SK-N-SH (cell line): ENCODE data around the gene PPP1R14B.

Source experiments
- CTCF ChIP-seq: fragments of 200-600 bp; sonication (generic); IDR thresholded peaks from 2 replicates; pipeline ENCODE4 v1.6.1; 2017; ENCODE audit warnings: antibody characterized with exemption, mild to moderate bottlenecking, moderate library complexity
- FOXM1 ChIP-seq: IDR thresholded peaks from 2 replicates; pipeline ENCODE4 v1.4.0; 2012; ENCODE audit warnings: low read depth, mild to moderate bottlenecking
- JUND ChIP-seq: IDR thresholded peaks from 2 replicates; pipeline ENCODE4 v1.4.0; 2012
- MAX ChIP-seq: IDR thresholded peaks from 2 replicates; pipeline ENCODE4 v1.4.0; 2012; ENCODE audit warnings: low read depth
- POLR2AphosphoS5 ChIP-seq: IDR thresholded peaks from 2 replicates; pipeline ENCODE4 v1.6.1; 2012; ENCODE audit warnings: low read depth, low read length
- RAD21 ChIP-seq: IDR thresholded peaks from 2 replicates; pipeline ENCODE4 v1.6.1; 2012; ENCODE audit warnings: mild to moderate bottlenecking, low read length
- TF ChIP-seq, protein P1 (sequence below): IDR thresholded peaks from 2 replicates; pipeline ENCODE4 v1.6.1; 2012; ENCODE audit warnings: mild to moderate bottlenecking, low read depth, low read length, moderate library complexity

- no peak for TF ChIP-seq CTCF
- no peak for TF ChIP-seq RAD21
- no peak for TF ChIP-seq FOXM1
- TF ChIP-seq POLR2AphosphoS5, result no peak
- no peak for TF ChIP-seq JUND
- TF ChIP-seq, protein P1, sequence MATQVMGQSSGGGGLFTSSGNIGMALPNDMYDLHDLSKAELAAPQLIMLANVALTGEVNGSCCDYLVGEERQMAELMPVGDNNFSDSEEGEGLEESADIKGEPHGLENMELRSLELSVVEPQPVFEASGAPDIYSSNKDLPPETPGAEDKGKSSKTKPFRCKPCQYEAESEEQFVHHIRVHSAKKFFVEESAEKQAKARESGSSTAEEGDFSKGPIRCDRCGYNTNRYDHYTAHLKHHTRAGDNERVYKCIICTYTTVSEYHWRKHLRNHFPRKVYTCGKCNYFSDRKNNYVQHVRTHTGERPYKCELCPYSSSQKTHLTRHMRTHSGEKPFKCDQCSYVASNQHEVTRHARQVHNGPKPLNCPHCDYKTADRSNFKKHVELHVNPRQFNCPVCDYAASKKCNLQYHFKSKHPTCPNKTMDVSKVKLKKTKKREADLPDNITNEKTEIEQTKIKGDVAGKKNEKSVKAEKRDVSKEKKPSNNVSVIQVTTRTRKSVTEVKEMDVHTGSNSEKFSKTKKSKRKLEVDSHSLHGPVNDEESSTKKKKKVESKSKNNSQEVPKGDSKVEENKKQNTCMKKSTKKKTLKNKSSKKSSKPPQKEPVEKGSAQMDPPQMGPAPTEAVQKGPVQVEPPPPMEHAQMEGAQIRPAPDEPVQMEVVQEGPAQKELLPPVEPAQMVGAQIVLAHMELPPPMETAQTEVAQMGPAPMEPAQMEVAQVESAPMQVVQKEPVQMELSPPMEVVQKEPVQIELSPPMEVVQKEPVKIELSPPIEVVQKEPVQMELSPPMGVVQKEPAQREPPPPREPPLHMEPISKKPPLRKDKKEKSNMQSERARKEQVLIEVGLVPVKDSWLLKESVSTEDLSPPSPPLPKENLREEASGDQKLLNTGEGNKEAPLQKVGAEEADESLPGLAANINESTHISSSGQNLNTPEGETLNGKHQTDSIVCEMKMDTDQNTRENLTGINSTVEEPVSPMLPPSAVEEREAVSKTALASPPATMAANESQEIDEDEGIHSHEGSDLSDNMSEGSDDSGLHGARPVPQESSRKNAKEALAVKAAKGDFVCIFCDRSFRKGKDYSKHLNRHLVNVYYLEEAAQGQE, result no peak
- TF ChIP-seq MAX, result no peak
Observed at GRCh38 chr11:64218628-64219353, 28.0 kb downstream of the PPP1R14B start.
